Hepatocyte (in vitro differentiated cells): ENCODE measurements around the gene ATP7B.

Source experiments
- CTCF ChIP-seq: fragments of 200-600 bp; sonication (generic); IDR thresholded peaks from 2 replicates; pipeline ENCODE4 v1.5.1; 2016; ENCODE audit warnings: antibody characterized with exemption, mild to moderate bottlenecking; ENCODE audit not compliant: poor library complexity
- EZH2 ChIP-seq: fragments of 200-600 bp; sonication (generic); IDR thresholded peaks from 2 replicates; pipeline ENCODE4 v1.6.1; 2016; ENCODE audit warnings: antibody characterized with exemption, mild to moderate bottlenecking, borderline replicate concordance
- EZH2phosphoT487 ChIP-seq: fragments of 200-600 bp; sonication (generic); IDR thresholded peaks from one replicate; pipeline ENCODE4 v1.6.1; 2018; ENCODE audit warnings: antibody characterized with exemption, mild to moderate bottlenecking, low read depth, moderate library complexity; ENCODE audit not compliant: unreplicated experiment, severe bottlenecking

- TF ChIP-seq CTCF = no peak
- no peak for TF ChIP-seq EZH2
- no peak for TF ChIP-seq EZH2phosphoT487
Measured at GRCh38 chr13:51910508-51910907, 100.7 kb downstream of the ATP7B start.
